IPS-18c (cell line): ENCODE measurements around the gene SERPINA5.

Experiments used
- H3K4me3 ChIP-seq: 2 replicates; pipeline ENCODE4 v1.7.0; 2013; ENCODE audit warnings: low read depth, mild to moderate bottlenecking, low read length, moderate library complexity; ENCODE audit not compliant: insufficient read depth
- H3K9me3 ChIP-seq: one replicate; pipeline ENCODE4 v1.6.1; 2013; ENCODE audit warnings: mild to moderate bottlenecking, low read length, moderate library complexity; ENCODE audit not compliant: control insufficient read depth, insufficient read depth

Gene SERPINA5

DNA sequence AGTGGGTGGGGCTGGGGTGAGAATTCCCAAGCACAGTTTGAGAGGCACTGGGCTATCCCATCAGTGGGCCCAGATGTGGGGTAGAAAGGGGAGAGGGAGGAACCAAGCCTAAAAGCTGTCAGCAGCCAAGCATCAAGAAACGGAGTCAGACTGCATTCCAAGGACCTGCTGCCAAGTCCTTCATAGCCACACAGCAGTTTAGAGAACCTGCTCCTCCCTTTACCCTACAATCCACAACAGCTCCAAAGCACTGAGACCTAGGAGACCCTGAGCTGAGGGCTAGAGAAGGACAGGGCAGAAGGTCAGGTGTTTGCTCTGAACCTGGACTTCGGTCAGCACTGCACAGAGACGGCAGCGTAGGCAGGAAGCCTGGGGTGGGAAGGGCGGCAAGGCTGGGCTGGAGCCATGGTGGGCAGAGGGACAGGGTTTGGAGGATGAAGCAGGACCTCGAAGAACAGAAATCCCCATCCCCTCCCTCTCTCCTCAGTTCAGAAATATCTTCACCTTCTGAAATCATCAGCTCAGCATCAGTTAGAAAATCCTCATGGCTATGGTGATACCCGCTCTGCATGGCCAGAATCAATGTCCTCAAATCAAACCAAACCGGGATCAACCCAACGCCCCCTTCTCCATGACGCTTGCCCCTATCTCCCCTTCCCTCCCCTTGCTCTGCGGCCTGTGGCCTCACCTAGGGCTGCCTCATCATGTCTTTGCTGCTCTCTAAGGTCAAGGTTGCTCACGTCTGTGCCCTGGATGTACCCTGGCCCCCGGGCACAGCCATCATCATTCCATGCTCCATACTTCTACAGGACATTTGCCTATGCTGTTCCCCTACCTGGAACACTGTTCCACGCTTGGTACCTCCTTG is 32.9 kb upstream of the SERPINA5 start:
- H3K4me3 ChIP-seq = no peak overlapping the region
- no peaks in the 10 kb centered on the region for H3K9me3 ChIP-seq

DNA sequence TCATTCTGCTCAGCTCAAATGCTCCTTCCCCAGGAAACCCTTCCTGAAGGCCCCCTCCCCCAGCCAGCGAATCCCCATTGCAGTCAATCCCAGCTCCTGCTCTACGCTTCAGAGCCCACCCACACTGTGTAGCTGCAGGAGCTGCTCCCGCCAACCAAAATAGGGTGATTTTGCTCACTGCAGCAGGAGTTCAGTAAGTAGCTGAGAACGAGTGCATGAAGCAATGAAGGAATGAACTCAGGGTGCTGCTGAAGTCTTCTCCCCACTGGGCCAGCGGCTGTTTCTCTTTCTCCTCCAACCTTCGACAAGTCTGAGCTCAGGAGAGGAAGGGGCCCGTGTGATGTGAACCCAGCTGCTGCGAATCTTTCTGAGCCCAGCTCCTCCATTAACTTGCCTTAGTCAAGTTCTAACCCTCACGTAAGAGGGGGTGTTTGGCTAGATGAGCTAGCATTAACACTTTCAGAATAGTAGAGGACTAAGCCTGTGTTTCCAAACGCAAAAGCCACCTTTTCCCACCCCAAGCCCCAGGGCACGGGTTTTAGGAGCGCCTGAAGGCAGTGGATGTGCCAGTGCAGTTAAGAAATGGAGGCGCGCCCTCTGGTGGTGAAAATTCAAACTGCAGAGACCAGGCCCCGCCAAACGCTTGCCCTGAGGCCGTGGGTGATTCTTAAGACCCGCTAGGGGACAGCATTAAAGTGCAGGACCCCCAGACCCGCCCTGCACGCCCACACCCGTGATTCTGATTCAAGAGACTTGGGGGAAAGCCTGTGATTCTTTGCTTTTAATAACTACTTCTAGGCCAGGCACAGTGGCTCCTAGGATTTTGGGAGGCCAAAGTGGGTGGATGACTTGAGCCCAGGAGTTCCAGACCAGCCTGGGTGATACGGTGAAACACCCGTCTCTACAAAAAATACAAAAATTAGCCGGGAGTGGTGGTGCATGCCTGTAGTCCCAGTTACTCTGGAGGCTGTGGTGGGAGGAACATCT is 31.9 kb upstream of the SERPINA5 start:
- Histone ChIP-seq H3K4me3 (no peak overlapping the region), H3K9me3 (no peaks in the 10 kb centered on the region)

- Histone ChIP-seq H3K4me3 (no peak overlapping the region), H3K9me3 (no peaks in the 10 kb centered on the region)
Measured at GRCh38 chr14:94550041-94550440, 31.2 kb upstream of the SERPINA5 start.

GRCh38 chr14:94555991-94556390 is 25.2 kb upstream of the SERPINA5 start:
- H3K9me3 ChIP-seq = peaks cover 2% of the 10 kb centered on the region
- H3K4me3 ChIP-seq = no peak overlapping the region

- Histone ChIP-seq H3K9me3 (peaks cover 2% of the 10 kb centered on the region), H3K4me3 (no peak overlapping the region)
Measured at GRCh38 chr14:94557327-94557726, 23.9 kb upstream of the SERPINA5 start.

- Histone ChIP-seq H3K9me3 (peaks cover 2% of the 10 kb centered on the region), H3K4me3 (no peak overlapping the region)
Measured at GRCh38 chr14:94558842-94559241, 22.4 kb upstream of the SERPINA5 start.

DNA sequence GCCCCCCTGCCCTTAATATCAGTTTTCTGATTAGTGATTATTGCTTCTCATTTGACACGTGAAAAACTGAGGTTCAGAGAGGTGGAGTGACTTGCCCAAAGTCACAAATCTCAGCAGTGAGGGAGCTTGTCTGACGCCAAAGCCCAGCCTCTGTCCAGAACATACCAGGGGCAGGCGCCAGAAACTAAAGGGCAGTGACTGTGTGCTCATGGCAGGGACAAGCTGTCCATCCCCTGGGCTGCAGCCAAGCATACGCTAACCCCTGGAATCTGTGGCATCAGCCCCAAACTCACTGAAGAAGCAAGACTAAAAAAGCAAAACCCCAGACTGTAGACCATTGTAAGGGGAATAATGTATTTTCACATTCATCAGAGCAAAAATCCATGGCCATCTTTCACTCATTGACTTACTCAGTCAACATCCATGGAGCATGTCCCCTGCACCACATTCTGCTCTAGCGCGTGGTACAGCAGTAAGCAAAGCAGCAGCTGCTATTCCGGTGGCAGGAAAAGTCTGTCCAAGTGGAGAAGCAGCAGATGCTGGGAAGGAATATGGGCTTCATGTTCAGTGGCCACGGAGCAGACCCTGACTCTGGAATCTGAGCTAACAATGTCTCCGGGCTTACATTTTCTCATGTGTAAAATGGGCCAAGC is 21.5 kb upstream of the SERPINA5 start:
- H3K4me3 ChIP-seq = no peak overlapping the region

DNA sequence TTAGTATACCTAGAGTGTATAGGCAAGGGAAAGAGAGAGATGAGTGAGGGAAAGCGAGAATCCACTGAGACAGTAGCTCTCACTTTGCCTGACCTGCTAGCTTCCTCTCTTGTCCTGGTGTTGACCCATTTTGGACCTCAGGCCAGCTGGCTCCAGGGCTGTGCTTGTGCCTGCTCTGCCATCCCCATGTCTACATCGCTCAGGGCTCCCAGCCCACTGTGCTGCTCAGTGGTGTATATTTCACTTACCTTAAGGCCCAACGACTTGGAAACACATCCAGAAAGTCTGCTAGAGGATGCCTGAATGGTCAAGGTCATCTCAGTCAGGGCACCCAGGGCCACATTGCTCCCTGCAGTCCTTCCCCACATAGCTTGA is 20.9 kb upstream of the SERPINA5 start:
- Histone ChIP-seq H3K4me3 (no peak overlapping the region), H3K9me3 (peaks cover 2% of the 10 kb centered on the region)

More for the DNA sequence above, 21.5 kb upstream of the SERPINA5 start:
- peaks cover 2% of the 10 kb centered on the region for H3K9me3 ChIP-seq

GRCh38 chr14:94560751-94561655 is 20.2 kb upstream of the SERPINA5 start, which contains the start of gene SERPINA4:
Gene SERPINA4, plus strand, starts transcription at chr14:94561442. Its CDS starts 2,041 bp downstream, at chr14:94563483.
- H3K9me3 ChIP-seq = peaks cover 2% of the 10 kb centered on the region
- no peak within 1 kb of the TSS for H3K4me3 ChIP-seq

DNA sequence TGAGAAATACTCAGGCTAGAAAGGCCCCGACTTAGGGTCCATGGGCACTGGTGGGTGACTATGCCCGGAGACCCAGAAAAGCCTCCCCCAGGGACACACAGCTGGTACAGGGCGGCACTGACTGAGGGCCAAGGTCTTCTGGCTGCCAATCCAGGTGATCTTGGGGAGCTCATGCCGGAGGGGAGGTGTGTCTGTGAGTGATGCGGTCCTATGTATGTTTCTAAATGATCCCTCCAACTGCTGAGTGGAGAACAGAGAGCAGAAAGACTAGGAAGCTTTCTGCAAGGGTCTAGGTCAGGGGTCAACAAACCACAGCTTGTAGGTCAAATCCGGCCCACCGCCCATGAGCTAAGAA is 19.6 kb upstream of the SERPINA5 start:
- Histone ChIP-seq H3K9me3 (no peaks in the 10 kb centered on the region), H3K4me3 (no peak overlapping the region)

DNA sequence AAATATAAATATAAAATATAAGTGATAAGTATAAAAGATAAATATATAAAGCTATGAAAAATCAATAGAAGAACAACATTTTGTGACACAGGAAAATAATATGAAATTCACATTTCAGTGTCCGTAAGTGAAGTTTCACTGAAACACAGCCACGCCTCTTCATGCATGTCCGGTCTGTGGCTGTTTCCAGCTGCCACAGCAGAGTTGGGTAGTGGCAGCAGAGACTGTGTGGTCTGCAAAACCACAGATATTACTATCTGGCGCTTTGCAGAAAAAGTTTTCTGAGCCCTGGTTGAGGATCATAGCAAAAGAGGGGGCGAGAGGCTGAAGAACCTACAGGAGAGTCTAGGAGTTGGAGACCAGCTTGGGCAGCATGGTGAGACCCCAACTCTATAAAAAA is 19.2 kb upstream of the SERPINA5 start:
- Histone ChIP-seq H3K9me3 (no peaks in the 10 kb centered on the region), H3K4me3 (no peak overlapping the region)

GRCh38 chr14:94562941-94563883 is 18.0 kb upstream of the SERPINA5 start:
- no peak overlapping the region for H3K4me3 ChIP-seq
- no peaks in the 10 kb centered on the region for H3K9me3 ChIP-seq

DNA sequence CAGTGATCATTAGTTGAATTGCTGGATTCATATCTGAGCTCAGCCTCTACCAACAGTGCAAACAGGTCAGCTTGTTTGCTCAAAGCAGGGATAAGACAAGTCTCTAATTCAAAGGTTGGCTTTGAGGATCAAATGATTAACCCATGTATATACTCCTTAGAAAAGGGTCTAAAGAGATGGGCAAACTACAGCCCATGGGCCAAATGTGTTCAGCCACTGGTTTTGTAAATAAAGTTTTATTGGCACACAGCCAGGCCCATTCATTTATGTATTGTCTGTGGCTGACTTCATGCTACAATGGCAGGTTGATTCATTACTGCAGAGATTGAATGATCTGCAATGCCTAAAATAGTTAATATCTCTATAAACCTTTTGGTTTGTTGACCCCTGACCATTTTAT is 16.8 kb upstream of the SERPINA5 start:
- no peaks in the 10 kb centered on the region for H3K9me3 ChIP-seq

DNA sequence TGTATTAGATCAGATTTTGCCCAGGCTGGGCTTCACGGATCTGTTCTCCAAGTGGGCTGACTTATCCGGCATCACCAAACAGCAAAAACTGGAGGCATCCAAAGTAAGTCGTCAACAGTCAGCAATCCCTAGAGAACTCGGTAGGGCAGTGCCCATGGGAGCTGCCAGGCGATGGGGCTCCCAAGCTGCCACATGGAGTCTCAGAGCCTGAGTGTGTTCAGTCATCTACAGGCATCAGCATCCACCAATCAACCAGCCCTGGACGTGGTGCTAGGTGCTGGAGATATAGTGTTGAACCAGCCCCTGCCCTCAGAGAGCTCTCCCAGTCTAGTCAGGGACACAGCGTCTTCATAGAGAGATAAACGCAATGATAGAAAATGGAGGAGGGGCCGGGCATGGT is 13.0 kb upstream of the SERPINA5 start:
- no peaks in the 10 kb centered on the region for H3K9me3 ChIP-seq
- H3K4me3 ChIP-seq = no peak overlapping the region

More for the DNA sequence above, 16.8 kb upstream of the SERPINA5 start:
- H3K4me3 ChIP-seq = no peak overlapping the region

DNA sequence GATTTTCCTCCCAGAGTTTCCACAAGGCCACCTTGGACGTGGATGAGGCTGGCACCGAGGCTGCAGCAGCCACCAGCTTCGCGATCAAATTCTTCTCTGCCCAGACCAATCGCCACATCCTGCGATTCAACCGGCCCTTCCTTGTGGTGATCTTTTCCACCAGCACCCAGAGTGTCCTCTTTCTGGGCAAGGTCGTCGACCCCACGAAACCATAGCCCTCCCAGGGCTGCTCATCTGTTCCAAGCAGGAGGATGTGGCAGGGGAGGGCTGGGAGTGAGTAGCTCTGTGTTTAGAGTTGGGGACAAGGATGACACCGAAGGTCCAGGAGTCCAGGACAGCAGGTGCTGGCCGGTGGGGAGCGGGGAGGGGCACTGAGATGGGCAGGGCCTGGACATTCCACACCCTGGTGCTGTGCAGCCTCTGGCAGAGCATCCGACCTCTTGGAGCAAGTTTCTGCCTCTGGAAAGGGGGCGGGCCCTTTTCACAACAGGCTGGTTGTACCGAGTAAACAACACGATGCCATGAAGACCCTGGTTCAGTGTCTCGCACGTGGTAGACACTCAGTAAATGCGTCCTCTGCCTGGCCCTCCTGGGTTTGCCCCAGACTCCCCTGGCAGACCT is 11.7 kb upstream of the SERPINA5 start:
- no peaks in the 10 kb centered on the region for H3K9me3 ChIP-seq

More for the DNA sequence above, 11.7 kb upstream of the SERPINA5 start:
- H3K4me3 ChIP-seq = no peak overlapping the region
